Tibial nerve (tissue), 3 donors: ENCODE data around the gene SHROOM2.

ENCODE experiments used
- POLR2A ChIP-seq, 2 donors: fragments of 450-650 bp; IDR thresholded peaks; one replicate each; pipeline ENCODE4 v1.6.1; 2017; ENCODE audit warnings: antibody characterized with exemption in 2 of 2, mild to moderate bottlenecking in 2 of 2, moderate library complexity in 2 of 2
- TF ChIP-seq, protein P1 (sequence below), 5 experiments: fragments of 200-600 bp in 3 of 5; fragments of 450-650 bp in 2 of 5; sonication (generic) in 3 of 5; IDR thresholded peaks; one replicate each; pipeline ENCODE4 v1.5.1; 2016 to 2019; ENCODE audit warnings: antibody characterized with exemption in 5 of 5, mild to moderate bottlenecking in 3 of 5, moderate library complexity in 2 of 5

DNA sequence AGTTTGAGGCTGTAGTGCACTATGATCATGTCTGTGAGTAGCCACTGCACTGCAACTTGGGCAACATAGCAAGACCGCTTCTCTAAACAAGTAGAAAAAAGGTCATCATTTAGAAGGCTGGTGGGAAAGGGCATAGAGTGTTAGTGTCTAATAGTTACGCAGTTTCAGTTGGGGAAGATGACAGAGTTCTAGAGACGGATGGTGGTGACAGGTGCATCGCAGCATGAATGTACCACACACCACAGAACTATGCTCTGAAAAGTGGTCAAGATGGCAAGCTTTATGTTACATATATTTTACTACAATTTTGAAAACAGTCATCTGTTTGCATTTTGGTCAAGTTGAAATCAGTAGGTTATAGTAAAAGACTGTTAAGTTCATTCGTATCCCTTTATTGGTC lies 157.2 kb downstream of the SHROOM2 start:
- TF ChIP-seq, protein P1, sequence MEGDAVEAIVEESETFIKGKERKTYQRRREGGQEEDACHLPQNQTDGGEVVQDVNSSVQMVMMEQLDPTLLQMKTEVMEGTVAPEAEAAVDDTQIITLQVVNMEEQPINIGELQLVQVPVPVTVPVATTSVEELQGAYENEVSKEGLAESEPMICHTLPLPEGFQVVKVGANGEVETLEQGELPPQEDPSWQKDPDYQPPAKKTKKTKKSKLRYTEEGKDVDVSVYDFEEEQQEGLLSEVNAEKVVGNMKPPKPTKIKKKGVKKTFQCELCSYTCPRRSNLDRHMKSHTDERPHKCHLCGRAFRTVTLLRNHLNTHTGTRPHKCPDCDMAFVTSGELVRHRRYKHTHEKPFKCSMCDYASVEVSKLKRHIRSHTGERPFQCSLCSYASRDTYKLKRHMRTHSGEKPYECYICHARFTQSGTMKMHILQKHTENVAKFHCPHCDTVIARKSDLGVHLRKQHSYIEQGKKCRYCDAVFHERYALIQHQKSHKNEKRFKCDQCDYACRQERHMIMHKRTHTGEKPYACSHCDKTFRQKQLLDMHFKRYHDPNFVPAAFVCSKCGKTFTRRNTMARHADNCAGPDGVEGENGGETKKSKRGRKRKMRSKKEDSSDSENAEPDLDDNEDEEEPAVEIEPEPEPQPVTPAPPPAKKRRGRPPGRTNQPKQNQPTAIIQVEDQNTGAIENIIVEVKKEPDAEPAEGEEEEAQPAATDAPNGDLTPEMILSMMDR (IDR thresholded peaks at IDR 0.05) = no peak
- no peak for TF ChIP-seq POLR2A (IDR thresholded peaks at IDR 0.05)
